Measurements from ENCODE around the gene CUX1.

CUX1 gene

DNA sequence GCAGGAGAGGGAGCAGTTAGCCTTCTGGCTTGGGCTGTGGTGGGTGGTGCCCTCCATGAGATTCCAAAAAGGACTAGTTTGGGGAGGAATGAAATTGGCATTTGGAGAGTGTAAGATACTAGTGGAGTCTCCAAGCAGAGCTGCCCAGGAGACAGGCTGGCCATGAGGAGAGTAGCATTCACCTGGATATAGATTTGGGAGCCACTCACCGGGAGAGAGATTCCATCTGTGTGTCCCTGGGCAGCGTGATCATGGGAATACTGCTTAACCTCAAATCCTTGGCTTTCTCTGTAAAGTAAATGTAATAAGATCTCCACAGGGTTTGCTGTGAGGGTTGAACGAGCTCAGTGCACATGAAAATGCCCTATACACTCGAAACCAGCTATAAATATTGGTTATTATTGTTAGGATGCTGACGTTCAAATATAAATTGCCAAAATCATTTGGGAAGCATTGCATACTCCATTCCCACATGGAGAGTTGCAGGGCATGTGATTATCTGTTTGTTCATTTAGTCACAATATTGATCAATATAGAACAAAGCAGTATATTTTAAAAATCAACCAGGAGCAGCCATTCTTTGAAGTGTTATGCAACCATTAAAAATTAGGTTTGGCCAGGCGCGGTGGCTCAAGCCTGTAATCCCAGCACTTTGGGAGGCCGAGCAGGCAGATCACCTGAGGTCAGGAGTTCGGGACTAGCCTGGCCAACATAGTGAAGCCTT is 143.7 kb downstream of the CUX1 start:
- no peaks in the 10 kb centered on the region for H3K9me3 ChIP-seq (ENCODE audit: severe bottlenecking)
- H3K27me3 ChIP-seq (ENCODE audit: insufficient read depth, poor library complexity, severe bottlenecking): no peaks in the 10 kb centered on the region
- no peak for TF ChIP-seq CTCF (IDR thresholded peaks at IDR 0.05; ENCODE audit: poor library complexity, severe bottlenecking)
- peaks cover 13% of the 10 kb centered on the region for H3K4me1 ChIP-seq (ENCODE audit: insufficient read depth, poor library complexity, severe bottlenecking)
- no peaks in the 10 kb centered on the region for H3K36me3 ChIP-seq (ENCODE audit: low read depth)
- ATAC-seq (ENCODE audit: low read depth) (no peak), DNase-seq (ENCODE audit: low spot score) (no peak)
- H3K4me3 ChIP-seq (ENCODE audit: severe bottlenecking): no peak overlapping the region
- no peak overlapping the region for H3K27ac ChIP-seq (ENCODE audit: poor library complexity, severe bottlenecking)

GRCh38 chr7:101961811-101962210 is 144.4 kb downstream of the CUX1 start:
- DNase-seq (ENCODE audit: low spot score) (no peak), ATAC-seq (ENCODE audit: low read depth) (no peak)
- TF ChIP-seq CTCF (IDR thresholded peaks at IDR 0.05; ENCODE audit: poor library complexity, severe bottlenecking): no peak
- no peaks in the 10 kb centered on the region for H3K27me3 ChIP-seq (ENCODE audit: insufficient read depth, poor library complexity, severe bottlenecking)
- H3K4me1 ChIP-seq (ENCODE audit: insufficient read depth, poor library complexity, severe bottlenecking): peaks cover 13% of the 10 kb centered on the region
- no peak overlapping the region for H3K4me3 ChIP-seq (ENCODE audit: severe bottlenecking)
- H3K27ac ChIP-seq (ENCODE audit: poor library complexity, severe bottlenecking): no peak overlapping the region
- H3K9me3 ChIP-seq (ENCODE audit: severe bottlenecking): no peaks in the 10 kb centered on the region
- H3K36me3 ChIP-seq (ENCODE audit: low read depth): no peaks in the 10 kb centered on the region

- H3K4me1 ChIP-seq (ENCODE audit: insufficient read depth, poor library complexity, severe bottlenecking): peaks cover 10% of the 10 kb centered on the region
- no peaks in the 10 kb centered on the region for H3K27me3 ChIP-seq (ENCODE audit: insufficient read depth, poor library complexity, severe bottlenecking)
- H3K9me3 ChIP-seq (ENCODE audit: severe bottlenecking): no peaks in the 10 kb centered on the region
- no peak overlapping the region for H3K4me3 ChIP-seq (ENCODE audit: severe bottlenecking)
- no peak for DNase-seq (ENCODE audit: low spot score)
- no peak for TF ChIP-seq CTCF (IDR thresholded peaks at IDR 0.05; ENCODE audit: poor library complexity, severe bottlenecking)
- ATAC-seq (ENCODE audit: low read depth): no peak
- no peak overlapping the region for H3K27ac ChIP-seq (ENCODE audit: poor library complexity, severe bottlenecking)
- no peaks in the 10 kb centered on the region for H3K36me3 ChIP-seq (ENCODE audit: low read depth)
These were observed 146.3 kb downstream of the CUX1 start for GRCh38 chr7:101963693-101964092.

DNA sequence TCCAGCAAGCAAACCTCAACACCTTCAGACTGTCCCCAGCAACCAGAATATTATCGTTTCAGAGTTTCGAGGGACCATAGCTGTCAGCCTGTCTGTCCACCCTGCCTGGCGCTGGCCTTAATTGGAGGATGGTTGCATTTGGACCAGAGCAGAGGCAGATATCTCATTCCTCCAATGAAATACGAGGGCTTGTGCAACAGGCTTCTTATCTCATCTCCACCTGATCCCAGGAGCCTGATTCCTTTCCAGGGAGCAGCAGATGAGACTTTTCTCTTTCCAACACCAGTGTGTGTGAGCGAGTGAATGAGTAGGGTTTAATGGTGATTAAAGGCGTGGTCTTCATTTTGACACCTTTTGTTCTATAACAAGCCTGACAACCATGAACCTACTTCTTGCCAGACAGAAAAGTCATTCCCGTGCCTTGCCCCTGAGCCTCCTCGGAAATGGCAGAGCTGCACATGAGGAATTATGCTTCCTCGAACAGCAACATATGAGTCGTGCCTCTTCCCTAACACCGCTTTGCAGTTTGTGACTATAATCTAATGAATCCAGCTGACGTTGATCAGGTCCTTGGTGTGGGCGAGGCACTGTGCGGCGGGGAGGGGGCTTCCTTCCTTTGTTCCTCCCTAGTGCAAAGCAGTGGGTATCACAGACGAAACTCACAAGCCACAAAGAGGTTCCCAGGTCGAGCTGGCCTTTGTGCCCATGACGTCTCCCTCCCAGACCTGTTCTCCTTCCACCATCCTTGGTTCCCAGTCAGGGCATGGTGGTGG is 147.4 kb downstream of the CUX1 start:
- no peak for DNase-seq (ENCODE audit: low spot score)
- Histone ChIP-seq H3K36me3 (ENCODE audit: low read depth) (no peaks in the 10 kb centered on the region), H3K9me3 (ENCODE audit: severe bottlenecking) (no peaks in the 10 kb centered on the region), H3K4me3 (ENCODE audit: severe bottlenecking) (no peak overlapping the region), H3K27ac (ENCODE audit: poor library complexity, severe bottlenecking) (no peak overlapping the region), H3K4me1 (ENCODE audit: insufficient read depth, poor library complexity, severe bottlenecking) (no peaks in the 10 kb centered on the region), H3K27me3 (ENCODE audit: insufficient read depth, poor library complexity, severe bottlenecking) (no peaks in the 10 kb centered on the region)
- ATAC-seq (ENCODE audit: low read depth): no peak
- no peak for TF ChIP-seq CTCF (IDR thresholded peaks at IDR 0.05; ENCODE audit: poor library complexity, severe bottlenecking)

Measured in RWPE2 (cell line).